ENCODE results near the gene HSPA12B. TPM values are rescaled to one million over a fixed set of nuclear protein-coding genes. Genes with fewer than 3 reads are reported as not detected.

Gene HSPA12B
- total RNA-seq, 1 donor from 2014 or later, result 26.7 TPM

DNA sequence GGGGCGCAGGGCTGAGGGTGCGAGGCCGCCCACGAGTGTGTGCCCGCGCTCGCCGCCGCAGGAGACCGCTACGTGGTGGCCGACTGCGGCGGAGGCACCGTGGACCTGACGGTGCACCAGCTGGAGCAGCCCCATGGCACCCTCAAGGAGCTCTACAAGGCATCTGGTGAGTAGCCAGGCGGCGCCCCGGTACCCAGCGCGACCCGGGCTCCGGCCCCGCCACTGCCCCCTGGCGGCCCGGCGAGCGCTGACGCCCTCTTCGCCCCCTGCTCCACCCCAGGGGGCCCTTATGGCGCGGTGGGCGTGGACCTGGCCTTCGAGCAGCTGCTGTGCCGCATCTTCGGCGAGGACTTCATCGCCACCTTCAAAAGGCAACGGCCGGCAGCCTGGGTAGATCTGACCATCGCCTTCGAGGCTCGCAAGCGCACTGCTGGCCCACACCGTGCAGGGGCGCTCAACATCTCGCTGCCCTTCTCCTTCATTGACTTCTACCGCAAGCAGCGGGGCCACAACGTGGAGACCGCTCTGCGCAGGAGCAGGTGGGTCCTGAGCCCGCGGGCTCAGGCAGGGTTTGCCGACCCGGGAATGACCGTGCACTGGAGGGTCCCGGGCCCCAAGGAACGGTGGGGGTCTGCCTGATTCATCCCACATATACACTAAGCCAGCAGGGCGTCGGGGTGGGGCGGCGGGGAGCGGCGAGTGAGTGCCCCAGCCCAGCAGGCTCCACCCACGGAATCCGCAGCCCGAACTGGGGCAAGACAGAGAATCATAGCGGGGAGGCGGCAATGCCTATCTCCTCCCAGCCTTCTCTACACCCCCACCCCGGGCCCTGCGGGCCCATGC lies 17.4 kb downstream of the HSPA12B start:
- peak; percentile 68 for DNase-seq

DNA sequence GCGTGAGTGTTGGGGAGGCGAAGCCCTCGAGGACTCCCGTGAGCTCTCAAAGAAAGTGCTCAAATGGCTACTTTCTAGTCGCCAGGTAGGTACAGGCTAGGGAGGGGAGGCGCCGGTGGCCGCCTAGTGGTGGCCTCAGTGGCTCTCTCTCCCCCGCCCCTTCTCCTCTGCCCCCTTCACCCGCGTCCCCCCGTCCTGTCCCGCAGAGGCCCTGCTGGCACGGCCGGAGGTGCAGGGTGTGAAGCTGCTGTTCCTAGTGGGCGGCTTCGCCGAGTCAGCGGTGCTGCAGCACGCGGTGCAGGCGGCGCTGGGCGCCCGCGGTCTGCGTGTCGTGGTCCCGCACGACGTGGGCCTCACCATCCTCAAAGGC lies 18.8 kb downstream of the HSPA12B start:
- DNase-seq, result no peak

DNA sequence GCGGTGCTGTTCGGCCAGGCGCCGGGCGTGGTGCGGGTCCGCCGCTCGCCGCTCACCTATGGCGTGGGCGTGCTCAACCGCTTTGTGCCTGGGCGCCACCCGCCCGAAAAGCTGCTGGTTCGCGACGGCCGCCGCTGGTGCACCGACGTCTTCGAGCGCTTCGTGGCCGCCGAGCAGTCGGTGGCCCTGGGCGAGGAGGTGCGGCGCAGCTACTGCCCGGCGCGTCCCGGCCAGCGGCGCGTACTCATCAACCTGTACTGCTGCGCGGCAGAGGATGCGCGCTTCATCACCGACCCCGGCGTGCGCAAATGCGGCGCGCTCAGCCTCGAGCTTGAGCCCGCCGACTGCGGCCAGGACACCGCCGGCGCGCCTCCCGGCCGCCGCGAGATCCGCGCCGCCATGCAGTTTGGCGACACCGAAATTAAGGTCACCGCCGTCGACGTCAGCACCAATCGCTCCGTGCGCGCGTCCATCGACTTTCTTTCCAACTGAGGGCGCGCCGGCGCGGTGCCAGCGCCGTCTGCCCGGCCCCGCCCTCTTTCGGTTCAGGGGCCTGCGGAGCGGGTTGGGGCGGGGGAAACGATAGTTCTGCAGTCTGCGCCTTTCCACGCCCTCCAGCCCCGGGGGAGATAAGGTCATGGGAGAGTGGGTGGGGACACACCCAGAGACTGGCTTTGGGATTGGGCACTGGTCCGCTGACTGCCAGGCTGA lies 19.3 kb downstream of the HSPA12B start:
- peak; percentile 56 for DNase-seq

DNA sequence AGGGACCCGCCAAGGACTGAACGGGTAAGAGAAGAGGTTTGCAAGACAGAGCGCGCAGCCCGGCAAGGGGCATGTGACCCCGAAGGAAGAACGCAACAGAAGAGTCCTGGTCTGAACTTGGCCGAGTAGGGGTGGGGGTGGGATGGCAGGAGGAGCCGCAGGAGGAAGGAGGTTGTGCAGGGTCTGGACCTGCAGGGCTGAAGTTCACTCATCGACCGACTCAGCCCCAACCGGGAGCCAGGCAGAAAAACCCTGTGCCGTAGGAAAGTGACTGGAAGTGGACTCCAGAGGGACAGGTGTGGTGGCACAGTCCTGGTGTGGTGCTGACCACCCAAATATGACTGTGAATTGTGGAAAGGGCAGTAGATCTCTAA lies 19.9 kb downstream of the HSPA12B start:
- DNase-seq, result no peak

DNA sequence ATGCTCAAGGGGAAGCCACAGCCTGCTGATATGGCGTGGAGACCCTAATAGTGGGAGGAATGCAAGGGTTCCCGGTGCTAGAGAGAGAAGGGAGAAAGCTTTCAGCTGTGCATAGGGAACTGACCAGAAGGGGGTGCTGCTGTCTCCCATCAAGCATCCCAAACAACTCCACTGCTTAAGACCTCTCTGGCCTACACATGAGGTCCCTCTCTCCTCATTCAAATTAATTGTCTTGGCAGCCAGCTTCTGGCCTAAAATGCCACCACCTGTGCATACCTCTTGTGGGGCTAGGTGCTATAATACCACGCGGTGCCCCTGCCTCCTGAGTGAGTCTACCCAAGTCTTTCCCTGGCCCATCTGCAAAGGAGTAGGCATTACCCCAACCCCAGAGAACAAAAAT lies 20.6 kb downstream of the HSPA12B start:
- peak; percentile 80 for DNase-seq

DNA sequence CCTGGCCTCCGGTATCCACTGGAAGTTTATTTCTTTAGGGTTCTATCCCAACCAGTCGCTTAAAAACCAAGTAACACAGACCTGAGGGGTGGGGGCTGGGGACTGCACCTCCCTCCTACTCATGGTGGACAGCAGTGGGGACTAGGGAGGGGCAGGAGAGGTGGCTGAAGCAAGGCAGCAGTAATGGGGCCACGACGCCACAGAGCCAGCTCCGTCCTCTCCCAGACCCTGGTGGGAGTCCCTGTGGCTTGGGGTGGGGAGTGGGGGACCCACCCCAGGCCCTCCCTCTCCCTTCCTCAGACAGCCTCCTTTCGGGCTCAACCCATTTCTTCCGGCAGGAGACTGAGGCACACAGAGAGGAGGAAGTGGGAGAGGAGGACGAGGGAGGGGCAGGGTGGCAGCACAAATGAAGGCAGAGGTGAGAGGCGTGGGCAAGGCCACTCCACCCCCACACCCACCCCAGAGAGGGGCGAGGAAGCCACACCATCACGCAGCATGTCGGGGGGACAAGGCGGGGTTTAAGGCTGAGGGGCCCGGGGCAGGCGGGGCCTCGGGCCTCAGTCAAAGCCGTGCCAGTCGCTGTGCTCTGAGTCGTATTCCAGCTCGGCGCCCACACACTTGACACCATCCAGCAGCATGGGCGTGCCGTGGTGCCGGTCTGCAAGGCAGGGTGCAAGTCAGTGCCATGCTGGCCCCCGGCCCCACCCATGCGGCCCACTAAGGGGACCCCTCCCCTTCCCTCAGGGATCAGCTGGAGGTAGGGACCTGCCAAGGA lies 21.2 kb downstream of the HSPA12B start:
- DNase-seq, result no peak

DNA sequence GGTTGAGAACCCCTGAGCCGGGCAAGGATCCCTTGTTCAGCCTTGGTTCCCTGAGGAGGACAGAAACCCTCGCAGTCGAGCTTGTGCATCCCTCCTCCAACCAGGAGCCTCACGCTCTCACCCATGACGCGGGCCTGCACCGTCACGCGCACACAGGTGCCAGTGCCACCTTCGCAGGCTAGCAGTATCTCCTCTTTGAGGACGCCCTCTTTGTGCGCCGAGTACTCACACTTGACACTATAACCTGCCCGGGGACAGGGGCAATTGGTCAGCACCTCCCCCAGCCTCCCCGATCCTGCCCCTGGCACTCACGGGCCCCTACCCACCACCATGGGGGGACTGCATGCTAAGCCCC lies 21.8 kb downstream of the HSPA12B start:
- DNase-seq, result no peak

DNA sequence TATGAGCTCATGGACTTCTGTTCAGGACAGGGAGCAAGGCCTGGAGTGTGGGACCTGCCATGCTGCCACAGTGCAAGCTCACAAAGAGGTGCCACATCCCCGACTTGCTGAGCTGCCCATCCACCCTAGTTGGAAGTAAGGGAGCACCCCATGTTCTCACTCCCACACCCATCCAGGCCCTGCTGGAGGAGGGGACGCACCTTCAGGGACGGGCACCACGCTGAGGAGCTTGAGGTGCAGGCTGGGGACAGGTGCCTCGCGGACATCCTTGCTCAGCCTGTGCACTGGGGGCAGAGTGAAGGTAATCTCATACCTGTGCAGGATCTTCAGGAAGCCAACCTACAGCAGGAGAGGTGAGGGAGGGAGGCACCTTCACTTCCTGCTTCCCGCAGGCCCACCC lies 22.8 kb downstream of the HSPA12B start:
- no peak for DNase-seq

DNA sequence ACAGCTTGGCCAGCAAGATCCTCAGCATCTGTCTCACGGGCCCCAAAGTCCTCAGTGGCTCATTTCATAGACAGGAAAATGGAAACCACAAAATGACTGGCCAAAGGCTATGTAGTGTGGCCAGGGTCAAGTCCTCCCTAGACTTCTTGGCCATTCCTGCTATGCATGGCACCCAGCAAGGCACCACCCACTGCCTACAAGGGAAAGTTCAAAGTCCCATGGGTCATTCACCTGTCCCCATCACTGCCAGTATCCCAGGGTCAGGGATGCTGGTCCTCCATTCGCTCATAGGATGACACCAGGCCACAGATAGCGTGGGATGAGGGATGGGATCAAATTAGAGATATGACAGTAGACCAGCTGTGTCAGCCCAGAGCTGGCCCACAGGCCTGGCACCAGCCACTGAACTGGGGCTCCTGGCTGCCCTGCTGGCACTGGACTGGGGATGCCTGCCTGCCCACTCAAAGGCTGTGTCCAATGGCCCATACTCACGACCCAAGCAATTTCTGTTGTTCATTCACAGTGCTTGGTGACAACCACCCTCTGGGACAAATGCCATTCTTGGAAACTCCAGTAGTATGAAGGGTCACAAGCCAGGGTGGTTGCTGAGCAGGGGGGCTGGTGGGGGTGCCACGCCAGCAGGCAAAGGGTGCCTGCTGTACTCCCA lies 23.5 kb downstream of the HSPA12B start:
- DNase-seq, result no peak

DNA sequence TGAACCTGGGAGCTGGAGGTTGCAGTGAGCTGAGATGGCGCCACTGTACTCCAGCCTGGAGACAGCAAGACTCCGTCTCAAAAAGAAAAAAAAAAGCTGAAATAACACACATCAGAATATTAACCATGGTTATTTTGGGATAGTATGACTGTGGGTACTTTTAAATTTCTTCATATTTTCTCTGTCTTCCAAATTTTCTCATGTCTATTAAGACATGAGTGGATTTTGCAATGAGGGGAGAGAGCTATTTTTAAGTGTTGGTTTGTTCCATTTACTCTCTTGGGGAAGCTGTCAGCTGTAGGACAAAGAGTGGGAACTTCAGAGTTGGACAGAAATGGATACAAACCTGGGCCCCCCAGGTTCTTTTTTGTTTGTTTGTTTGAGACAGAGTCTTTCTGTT lies 24.8 kb downstream of the HSPA12B start:
- no peak for DNase-seq

DNA sequence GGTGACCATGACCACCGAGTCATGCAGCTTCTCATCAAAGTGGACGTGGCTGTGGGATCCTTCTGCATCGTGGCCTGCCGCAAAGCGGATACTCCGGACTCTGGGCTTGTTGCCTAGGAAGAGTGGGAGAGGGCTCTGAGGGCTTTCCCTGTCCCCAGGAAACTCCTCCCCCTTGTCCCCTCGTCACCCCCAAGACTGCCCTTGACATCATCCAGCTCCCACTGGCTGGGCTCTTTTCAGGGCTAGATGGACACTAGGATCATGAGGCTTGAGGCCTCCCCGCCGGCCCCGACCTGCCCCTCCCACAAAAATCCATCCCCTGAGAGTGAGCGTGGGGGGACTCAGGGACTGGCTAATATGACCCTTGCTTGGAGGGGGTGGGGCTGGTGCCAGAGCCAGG lies 26.1 kb downstream of the HSPA12B start:
- DNase-seq, result no peak

DNA sequence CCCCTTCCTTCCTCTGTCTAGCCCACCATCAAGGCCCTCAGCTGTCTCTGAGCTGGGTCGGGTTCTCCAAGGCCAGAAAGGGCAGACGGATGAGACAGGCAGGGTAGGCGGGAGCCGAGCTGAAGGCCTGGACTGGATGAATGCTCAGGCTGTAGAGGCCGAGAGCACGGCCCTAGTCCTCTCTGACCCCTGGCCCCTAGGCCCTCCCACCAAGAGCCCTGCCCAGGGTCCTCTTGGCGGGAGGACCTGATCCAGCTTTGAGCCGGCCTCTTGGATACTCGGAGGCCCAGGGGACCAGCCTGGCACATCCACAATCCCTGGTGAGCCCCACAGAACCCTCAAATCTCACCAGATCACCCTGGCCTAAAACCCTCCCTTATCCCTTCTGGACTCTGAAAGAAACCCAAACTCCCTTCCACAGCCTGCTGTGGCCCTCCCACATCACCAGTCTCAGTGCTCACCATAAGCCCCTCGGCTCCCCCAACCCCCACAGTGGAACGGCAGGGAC lies 26.9 kb downstream of the HSPA12B start:
- DNase-seq, result no peak

DNA sequence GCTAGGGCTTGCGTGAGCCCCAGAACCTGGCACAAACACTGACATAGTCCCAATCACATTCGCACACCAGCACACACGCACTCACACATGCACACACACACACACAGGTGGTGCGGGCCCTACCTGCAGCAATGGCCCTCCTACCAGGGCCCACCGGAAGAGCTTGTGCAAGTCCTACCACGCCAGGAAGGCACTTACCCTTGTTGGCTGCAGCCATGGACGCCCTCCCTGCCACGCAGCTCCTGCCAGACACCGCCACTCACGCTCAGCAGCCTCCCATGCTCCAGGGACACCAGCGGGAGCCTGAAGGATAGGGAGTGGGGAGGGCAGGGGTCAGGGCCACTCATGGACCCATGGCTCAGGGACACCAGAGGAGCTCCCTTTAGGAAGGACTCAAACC lies 27.4 kb downstream of the HSPA12B start:
- DNase-seq, result no peak

DNA sequence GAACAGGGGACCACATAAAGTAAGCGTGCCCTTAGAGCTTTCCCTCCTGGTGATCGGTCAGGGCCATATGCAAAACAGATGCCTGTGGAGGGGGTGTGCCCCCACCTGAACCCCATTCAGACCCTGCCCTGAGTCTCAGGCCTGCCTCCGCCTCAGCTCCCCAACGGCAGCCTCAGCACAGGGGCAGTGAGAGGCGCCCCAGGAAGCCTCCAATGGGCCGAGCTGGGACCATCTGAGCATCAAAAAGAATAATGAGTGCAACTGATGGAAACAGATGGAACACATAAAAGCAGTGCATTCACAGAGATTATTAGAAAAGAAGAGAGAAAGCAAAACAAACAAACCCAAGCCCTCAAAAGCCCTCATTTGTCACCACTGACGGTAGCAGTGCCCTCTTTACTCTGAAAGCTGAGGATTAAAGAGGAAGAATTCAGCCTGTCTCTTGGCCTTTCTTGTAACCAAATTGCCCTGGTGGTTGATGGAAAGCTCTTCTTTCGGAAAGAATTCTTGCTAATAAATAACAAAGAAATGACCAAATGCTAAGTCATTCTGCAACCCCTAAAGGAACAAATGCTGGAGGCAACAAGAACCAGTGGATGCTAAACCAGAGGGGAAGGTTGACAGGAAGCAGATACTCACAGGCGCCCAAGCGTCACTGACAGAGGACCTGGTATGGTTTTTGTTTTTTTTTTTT lies 28.3 kb downstream of the HSPA12B start:
- DNase-seq, result no peak

DNA sequence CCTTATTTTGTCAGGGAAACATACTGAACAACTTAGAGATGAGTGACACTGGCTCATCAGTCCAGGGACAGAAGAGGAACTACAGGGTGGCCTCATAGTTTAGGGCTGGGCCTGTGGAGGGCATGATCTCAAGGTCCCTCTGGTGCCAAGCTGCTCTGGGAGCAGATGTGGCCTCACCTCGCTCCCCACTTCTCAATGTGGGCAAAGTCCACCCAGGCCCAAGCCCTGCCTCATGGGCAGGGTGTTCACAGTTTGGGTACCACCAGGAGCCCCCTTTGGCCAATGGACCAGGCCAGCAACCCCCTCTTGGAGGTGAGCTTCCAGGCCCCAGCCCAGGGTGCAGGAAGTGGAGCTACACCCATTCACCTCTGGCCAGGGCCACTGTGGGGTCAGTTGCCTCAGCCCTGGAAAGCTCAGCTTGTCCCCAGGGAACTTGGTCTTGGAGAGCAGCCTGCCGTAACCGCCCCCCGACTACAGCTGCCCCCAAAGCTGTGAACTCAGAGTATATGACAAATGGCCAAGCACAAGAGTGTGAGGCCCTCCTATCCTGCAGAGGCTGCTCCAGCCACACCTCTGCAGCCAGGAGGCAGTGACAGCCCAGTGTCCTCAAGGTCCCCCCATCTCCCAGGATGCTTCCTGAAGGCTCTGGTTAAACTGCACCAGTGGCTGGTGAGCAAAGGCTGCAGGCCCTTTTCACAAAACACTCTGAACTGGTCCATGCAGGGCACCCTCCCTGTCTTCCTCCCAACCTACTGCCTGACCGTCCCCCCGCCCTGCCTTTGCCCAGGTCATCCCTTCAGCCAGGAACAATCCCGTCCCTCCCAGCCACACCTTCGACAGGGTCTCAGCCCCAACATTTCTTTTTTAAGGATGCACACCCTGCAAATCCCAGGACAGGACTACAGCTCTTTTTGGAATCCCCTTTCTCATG lies 31.5 kb downstream of the HSPA12B start:
- DNase-seq, result no peak

DNA sequence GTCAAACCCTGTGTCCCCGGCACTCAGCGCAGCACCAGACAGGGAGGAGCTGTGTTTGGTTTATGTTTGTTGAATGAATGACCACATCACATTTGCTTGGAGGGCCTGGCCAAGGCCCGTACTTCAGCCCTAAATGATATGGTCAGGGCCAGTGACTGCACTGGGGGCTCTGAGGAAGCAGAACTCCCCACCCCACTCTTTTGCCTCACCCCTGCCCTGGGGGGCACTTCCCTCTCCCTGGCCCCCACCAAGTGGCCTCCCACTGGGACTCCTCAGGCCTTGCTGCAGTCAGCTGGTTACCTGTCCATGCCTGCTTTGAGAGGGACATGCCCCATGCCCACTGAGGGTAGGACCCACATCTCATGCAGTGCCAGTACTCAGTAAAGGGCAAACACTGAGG lies 32.2 kb downstream of the HSPA12B start:
- no peak for DNase-seq

DNA sequence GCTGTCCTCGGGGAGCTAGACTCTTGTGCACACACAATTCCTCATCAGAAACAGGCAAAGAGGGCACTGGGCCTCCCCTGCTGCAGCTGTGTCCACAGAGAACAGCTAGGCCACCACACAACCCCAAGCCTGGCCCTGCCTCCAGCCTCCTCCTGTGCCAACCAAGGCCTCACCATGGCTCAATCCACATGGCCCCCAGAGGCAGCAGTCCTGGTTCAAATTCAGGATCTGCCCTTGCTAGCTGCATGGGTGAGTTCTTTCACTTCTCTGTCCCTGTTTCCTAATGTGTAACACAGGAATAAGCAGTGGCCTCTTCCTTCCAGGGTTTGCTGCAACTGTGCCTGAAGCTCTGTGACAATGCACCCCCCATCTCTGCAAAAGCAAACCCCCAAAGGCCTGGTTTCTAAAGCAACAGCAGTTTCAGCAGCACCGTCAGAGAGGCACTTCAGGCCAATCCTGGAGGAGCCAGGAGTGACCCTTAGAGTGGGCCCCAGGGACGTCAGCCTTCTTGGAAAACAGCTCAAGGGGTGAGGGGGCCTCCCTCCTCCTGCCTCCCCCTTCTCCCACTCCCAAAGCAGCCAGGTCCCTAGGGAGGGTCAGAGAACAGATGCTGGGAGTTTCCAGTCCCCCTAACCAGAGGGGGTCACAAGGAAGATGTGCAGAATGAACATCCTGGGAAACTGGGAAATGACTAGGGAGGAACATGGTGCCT lies 32.8 kb downstream of the HSPA12B start:
- DNase-seq, result no peak

DNA sequence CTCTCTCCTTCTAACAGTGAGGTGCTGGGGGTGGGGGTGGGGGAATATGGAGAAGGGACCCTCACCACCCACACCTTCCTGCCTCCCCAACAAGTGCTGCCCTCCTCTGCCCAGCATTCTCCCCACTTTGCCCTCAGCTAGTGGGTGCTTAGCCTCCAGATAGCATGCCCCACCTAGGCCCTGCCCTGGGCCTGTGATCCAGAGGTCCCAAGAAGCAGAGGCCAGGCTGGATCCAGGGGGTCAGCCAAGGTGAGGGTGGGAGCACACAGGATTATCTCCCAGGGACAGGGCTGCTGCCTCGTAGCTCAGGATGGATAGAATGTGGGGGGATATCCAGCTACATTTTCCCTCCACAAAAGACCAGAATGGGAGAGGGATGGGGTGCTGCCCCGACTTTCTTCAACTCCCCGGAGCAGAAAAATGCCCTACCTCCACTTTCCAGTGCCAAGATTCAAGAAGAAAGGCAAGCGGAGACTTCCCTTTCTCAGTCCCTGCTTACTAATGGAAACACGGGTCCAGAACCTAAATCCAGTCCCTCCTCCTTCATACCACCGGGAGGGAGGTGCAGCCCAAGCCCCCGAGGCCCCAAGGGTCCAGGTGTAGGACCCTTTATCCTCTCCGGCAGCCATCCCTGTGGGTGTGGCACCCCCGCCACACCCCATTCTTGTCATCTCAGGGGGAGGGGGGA lies 34.1 kb downstream of the HSPA12B start:
- no peak for DNase-seq

DNA sequence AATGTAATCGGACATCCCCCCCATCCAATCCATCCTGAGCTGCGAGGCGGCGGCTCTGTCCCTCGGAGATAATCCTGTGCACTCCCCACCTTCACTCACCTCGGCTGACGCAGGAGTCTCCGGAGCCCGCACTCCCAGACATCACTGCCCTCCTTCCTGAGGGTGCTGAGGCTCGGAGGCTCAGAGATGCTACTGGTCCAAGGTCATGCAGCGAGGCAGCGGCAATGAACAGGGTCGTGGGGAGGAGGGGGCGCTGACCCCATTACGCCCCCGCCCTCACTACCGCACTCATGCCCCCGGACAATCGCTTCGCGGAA lies 34.6 kb downstream of the HSPA12B start:
- DNase-seq, result no peak

Data from tongue (tissue), 2 donors.